ENCODE data around the gene POLE. TPM values are rescaled to one million over a fixed set of nuclear protein-coding genes. Genes with fewer than 3 reads are reported as not detected.

The POLE gene
- polyA plus RNA-seq, 1 of the 3 experiments (the other 2 are of a cell fraction), result 20.1 TPM

DNA sequence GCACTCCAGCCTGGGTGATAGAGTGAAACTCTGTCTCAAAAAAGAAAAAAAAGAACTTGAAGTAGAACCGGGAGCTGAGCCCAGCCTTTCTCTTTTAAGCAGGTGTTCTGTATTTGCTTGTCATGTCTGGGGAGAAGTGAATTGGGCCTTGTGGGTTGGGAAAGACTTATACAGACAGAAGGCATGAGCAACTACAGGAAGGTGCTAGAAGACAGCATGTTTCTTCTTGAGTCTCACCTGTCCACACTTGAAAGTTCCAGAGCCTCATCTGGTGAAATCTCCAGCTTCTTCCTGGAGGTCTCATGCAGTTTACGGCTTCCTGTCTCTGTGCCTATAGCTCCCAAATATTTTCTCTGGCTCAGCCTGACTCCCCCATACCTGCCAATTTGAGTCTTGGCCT is 26.0 kb upstream of the POLE start:
- no peaks in the 10 kb centered on the region for H3K9me2 ChIP-seq
- H3F3A ChIP-seq (replicated peaks; ENCODE audit: insufficient read depth), result peaks cover 20% of the 10 kb centered on the region
- peaks cover 6 to 18% of the 10 kb centered on the region in 2 experiments for H3K36me3 ChIP-seq (replicated peaks in 1 of 2; ENCODE audit: control insufficient read depth in 1 of 2, insufficient read depth in 2 of 2, low read length in 1 of 2)
- CTCF ChIA-PET, result interaction anchor here (0.6 to 1.3 kb wide), 2 partner anchors 55 to 90 kb away, joined by 3 to 4 read pairs; no protein-coding TSS in a partner anchor
- no peak overlapping the region for H2AFZ ChIP-seq (ENCODE audit: low read depth)
- H3K27me3 ChIP-seq (ENCODE audit: insufficient read depth), result no peaks in the 10 kb centered on the region
- POLR2A ChIA-PET, result no interaction called here
- H3K79me2 ChIP-seq (ENCODE audit: insufficient read depth), result peaks cover 61% of the 10 kb centered on the region
- H3K27ac ChIP-seq (ENCODE audit: low read depth in 2 of 2, low read length in 1 of 2), result no peak overlapping the region
- H4K20me1 ChIP-seq (ENCODE audit: insufficient read depth), result peaks cover 24% of the 10 kb centered on the region
- no peak overlapping the region for H3K9ac ChIP-seq
- H3K4me3 ChIP-seq (ENCODE audit: low read depth in 2 of 2, low read length in 1 of 2), result no peak overlapping the region
- no peaks in the 10 kb centered on the region; a peak in 1 of 4 replicates for H3K4me1 ChIP-seq (ENCODE audit: control insufficient read depth in 1 of 2, insufficient read depth in 2 of 2, low read depth in 1 of 2, low read length in 1 of 2)
- H3K4me2 ChIP-seq, result no peak overlapping the region
- H3K9me3 ChIP-seq, result no peaks in the 10 kb centered on the region
- no peak for DNase-seq
- TF ChIP-seq RXRA (IDR thresholded peaks at IDR 0.05; ENCODE audit: borderline replicate concordance, low read depth) (no peak), SIN3A (IDR thresholded peaks at IDR 0.05; ENCODE audit: borderline replicate concordance, low read depth, low read length) (no peak), EP300 (IDR thresholded peaks at IDR 0.05; ENCODE audit: borderline replicate concordance in 1 of 2, low read depth in 1 of 2, low read length in 1 of 2) (no peak), YY1 (IDR thresholded peaks at IDR 0.05; ENCODE audit: low read depth) (no peak), CHD2 (IDR thresholded peaks at IDR 0.05; ENCODE audit: low read length, partially characterized antibody) (no peak), POLR2AphosphoS5 (IDR thresholded peaks at IDR 0.05; ENCODE audit: low read depth, low read length) (no peak), RCOR1 (IDR thresholded peaks at IDR 0.05; ENCODE audit: low read length) (no peak), NRF1 (IDR thresholded peaks at IDR 0.05; ENCODE audit: low read depth, low read length) (no peak), FOXJ3 (CRISPR knock-in tag; IDR thresholded peaks at IDR 0.05) (no peak), GATA2 (CRISPR knock-in tag; IDR thresholded peaks at IDR 0.05) (no peak), TEAD4 (IDR thresholded peaks at IDR 0.05; ENCODE audit: borderline replicate concordance, insufficient read depth) (no peak), FOSL2 (IDR thresholded peaks at IDR 0.05; ENCODE audit: borderline replicate concordance, low read depth) (no peak), JUND (IDR thresholded peaks at IDR 0.05) (no peak), FOXM1 (IDR thresholded peaks at IDR 0.05; ENCODE audit: low read depth) (no peak), TCF12 (IDR thresholded peaks at IDR 0.05) (no peak)
- TF ChIP-seq, protein P1, sequence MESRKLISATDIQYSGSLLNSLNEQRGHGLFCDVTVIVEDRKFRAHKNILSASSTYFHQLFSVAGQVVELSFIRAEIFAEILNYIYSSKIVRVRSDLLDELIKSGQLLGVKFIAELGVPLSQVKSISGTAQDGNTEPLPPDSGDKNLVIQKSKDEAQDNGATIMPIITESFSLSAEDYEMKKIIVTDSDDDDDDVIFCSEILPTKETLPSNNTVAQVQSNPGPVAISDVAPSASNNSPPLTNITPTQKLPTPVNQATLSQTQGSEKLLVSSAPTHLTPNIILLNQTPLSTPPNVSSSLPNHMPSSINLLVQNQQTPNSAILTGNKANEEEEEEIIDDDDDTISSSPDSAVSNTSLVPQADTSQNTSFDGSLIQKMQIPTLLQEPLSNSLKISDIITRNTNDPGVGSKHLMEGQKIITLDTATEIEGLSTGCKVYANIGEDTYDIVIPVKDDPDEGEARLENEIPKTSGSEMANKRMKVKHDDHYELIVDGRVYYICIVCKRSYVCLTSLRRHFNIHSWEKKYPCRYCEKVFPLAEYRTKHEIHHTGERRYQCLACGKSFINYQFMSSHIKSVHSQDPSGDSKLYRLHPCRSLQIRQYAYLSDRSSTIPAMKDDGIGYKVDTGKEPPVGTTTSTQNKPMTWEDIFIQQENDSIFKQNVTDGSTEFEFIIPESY (IDR thresholded peaks at IDR 0.05; ENCODE audit: borderline replicate concordance, low read depth), result no peak
- TF ChIP-seq, protein P2, sequence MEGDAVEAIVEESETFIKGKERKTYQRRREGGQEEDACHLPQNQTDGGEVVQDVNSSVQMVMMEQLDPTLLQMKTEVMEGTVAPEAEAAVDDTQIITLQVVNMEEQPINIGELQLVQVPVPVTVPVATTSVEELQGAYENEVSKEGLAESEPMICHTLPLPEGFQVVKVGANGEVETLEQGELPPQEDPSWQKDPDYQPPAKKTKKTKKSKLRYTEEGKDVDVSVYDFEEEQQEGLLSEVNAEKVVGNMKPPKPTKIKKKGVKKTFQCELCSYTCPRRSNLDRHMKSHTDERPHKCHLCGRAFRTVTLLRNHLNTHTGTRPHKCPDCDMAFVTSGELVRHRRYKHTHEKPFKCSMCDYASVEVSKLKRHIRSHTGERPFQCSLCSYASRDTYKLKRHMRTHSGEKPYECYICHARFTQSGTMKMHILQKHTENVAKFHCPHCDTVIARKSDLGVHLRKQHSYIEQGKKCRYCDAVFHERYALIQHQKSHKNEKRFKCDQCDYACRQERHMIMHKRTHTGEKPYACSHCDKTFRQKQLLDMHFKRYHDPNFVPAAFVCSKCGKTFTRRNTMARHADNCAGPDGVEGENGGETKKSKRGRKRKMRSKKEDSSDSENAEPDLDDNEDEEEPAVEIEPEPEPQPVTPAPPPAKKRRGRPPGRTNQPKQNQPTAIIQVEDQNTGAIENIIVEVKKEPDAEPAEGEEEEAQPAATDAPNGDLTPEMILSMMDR (IDR thresholded peaks at IDR 0.05), result no peak
- TF ChIP-seq, protein P3, sequence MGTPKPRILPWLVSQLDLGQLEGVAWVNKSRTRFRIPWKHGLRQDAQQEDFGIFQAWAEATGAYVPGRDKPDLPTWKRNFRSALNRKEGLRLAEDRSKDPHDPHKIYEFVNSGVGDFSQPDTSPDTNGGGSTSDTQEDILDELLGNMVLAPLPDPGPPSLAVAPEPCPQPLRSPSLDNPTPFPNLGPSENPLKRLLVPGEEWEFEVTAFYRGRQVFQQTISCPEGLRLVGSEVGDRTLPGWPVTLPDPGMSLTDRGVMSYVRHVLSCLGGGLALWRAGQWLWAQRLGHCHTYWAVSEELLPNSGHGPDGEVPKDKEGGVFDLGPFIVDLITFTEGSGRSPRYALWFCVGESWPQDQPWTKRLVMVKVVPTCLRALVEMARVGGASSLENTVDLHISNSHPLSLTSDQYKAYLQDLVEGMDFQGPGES (IDR thresholded peaks at IDR 0.05; ENCODE audit: low read depth, low read length), result no peak
- TF ChIP-seq, protein P4, sequence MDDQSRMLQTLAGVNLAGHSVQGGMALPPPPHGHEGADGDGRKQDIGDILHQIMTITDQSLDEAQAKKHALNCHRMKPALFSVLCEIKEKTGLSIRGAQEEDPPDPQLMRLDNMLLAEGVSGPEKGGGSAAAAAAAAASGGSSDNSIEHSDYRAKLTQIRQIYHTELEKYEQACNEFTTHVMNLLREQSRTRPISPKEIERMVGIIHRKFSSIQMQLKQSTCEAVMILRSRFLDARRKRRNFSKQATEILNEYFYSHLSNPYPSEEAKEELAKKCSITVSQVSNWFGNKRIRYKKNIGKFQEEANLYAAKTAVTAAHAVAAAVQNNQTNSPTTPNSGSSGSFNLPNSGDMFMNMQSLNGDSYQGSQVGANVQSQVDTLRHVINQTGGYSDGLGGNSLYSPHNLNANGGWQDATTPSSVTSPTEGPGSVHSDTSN (IDR thresholded peaks at IDR 0.05), result no peak
- 100% methylated on average over 2 of the region's 2 CpGs for WGBS (ENCODE audit: low lambda C conversion rate)

All from SK-N-SH (cell line).